Neural cell (in vitro differentiated cells): ENCODE results near the gene ARRDC2. TPM values are rescaled to one million over a fixed set of nuclear protein-coding genes. Genes with fewer than 3 reads are reported as not detected.

Source experiments
- H2AFZ ChIP-seq: fragments of 200-600, 300-800 bp; sonication (generic), shearing (Covaris generic); 2 replicates; pipeline ENCODE4 v1.6.0; 2014; ENCODE audit warnings: low read depth, mild to moderate bottlenecking, antibody characterized with exemption, low read length, moderate library complexity
- H3F3A ChIP-seq: fragments of 200-600 bp; shearing (Covaris generic); 2 replicates; pipeline ENCODE4 v1.6.1; 2016; ENCODE audit warnings: mild to moderate bottlenecking, moderate library complexity, mixed read lengths, antibody characterized with exemption, low read length; ENCODE audit not compliant: insufficient read depth, poor library complexity, severe bottlenecking
- H3K27ac ChIP-seq: fragments of 200-600, 300-800 bp; sonication (generic), shearing (Covaris generic); 2 replicates; pipeline ENCODE4 v1.5.1; 2014; ENCODE audit warnings: mild to moderate bottlenecking, low read length, moderate library complexity
- H3K27me3 ChIP-seq: fragments of 300-800, 200-600 bp; sonication (generic), shearing (Covaris generic); 2 replicates; pipeline ENCODE4 v1.6.0; 2014; ENCODE audit warnings: mild to moderate bottlenecking, low read depth, low read length, moderate library complexity; ENCODE audit not compliant: insufficient read depth
- H3K36me3 ChIP-seq: fragments of 300-800, 200-600 bp; sonication (generic), shearing (Covaris generic); 2 replicates; pipeline ENCODE4 v1.5.1; 2014; ENCODE audit warnings: mild to moderate bottlenecking, antibody characterized with exemption, low read length, moderate library complexity; ENCODE audit not compliant: insufficient read depth
- H3K4me2 ChIP-seq: fragments of 300-800, 200-600 bp; sonication (generic), shearing (Covaris generic); 2 replicates; pipeline ENCODE4 v1.6.0; 2014; ENCODE audit warnings: mild to moderate bottlenecking, low read length
- H3K4me3 ChIP-seq: fragments of 300-800, 200-600 bp; sonication (generic), shearing (Covaris generic); 2 replicates; pipeline ENCODE4 v1.5.1; 2014; ENCODE audit warnings: mild to moderate bottlenecking, low read length, moderate library complexity
- H3K79me2 ChIP-seq: fragments of 200-600 bp; shearing (Covaris generic); replicated peaks from 2 replicates; pipeline ENCODE4 v1.6.0; 2014; ENCODE audit warnings: mild to moderate bottlenecking, low read length, moderate library complexity; ENCODE audit not compliant: insufficient read depth
- H3K9ac ChIP-seq: fragments of 300-800, 200-600 bp; sonication (generic), shearing (Covaris generic); 2 replicates; pipeline ENCODE4 v1.6.1; 2016; ENCODE audit warnings: mild to moderate bottlenecking, low read length, mixed read lengths
- H3K9me2 ChIP-seq: fragments of 200-600 bp; shearing (Covaris generic); 2 replicates; pipeline ENCODE4 v1.6.1; 2016; ENCODE audit warnings: mild to moderate bottlenecking, low read length, mixed read lengths; ENCODE audit not compliant: insufficient read depth
- H3K9me3 ChIP-seq: fragments of 200-600, 300-800 bp; sonication (generic), shearing (Covaris generic); 2 replicates; pipeline ENCODE4 v1.6.1; 2016; ENCODE audit warnings: mild to moderate bottlenecking, mixed run types, low read length, moderate library complexity, mixed read lengths
- H4K20me1 ChIP-seq: fragments of 200-600 bp; shearing (Covaris generic); 2 replicates; pipeline ENCODE4 v1.6.1; 2016; ENCODE audit warnings: mild to moderate bottlenecking, mixed run types; ENCODE audit not compliant: insufficient read depth
- EP300 ChIP-seq: fragments of 450-650 bp; conservative IDR thresholded peaks from 2 replicates; pipeline ENCODE4 v1.6.1; 2014; ENCODE audit warnings: antibody characterized with exemption, mild to moderate bottlenecking, moderate library complexity; ENCODE audit not compliant: poor library complexity, severe bottlenecking
- EZH2 ChIP-seq: fragments of 200-600, 300-800 bp; shearing (Covaris generic), sonication (generic); IDR thresholded peaks from 2 replicates; pipeline ENCODE4 v1.6.1; 2014; ENCODE audit warnings: antibody characterized with exemption, low read length, borderline replicate concordance, mild to moderate bottlenecking; ENCODE audit not compliant: insufficient read depth, poor library complexity, severe bottlenecking
- MXI1 ChIP-seq: fragments of 450-650 bp; conservative IDR thresholded peaks from 2 replicates; pipeline ENCODE4 v1.6.1; 2014; ENCODE audit warnings: antibody characterized with exemption, mild to moderate bottlenecking; ENCODE audit not compliant: poor library complexity, severe bottlenecking
- POLR2AphosphoS5 ChIP-seq: IDR thresholded peaks from 2 replicates; pipeline ENCODE4 v1.6.1; 2012
- RAD21 ChIP-seq: fragments of 450-650 bp; conservative IDR thresholded peaks from 2 replicates; pipeline ENCODE4 v1.6.1; 2014; ENCODE audit warnings: antibody characterized with exemption, mild to moderate bottlenecking, moderate library complexity
- REST ChIP-seq: IDR thresholded peaks from 2 replicates; pipeline ENCODE4 v1.6.1; 2012; ENCODE audit warnings: borderline replicate concordance
- SMC3 ChIP-seq: fragments of 450-650 bp; conservative IDR thresholded peaks from 2 replicates; pipeline ENCODE4 v1.6.1; 2014; ENCODE audit warnings: antibody characterized with exemption, mild to moderate bottlenecking, moderate library complexity; ENCODE audit not compliant: poor library complexity
- TAF1 ChIP-seq: IDR thresholded peaks from 2 replicates; pipeline ENCODE4 v1.6.1; 2012; ENCODE audit warnings: low read depth
- polyA plus RNA-seq: library from polyadenylated mRNA; depleted of rRNA; stranded (reverse); fragments of >200 nt; gene quantifications from 2 replicates; pipeline ENCODE4 v1.2.3, GENCODE V29; 2014
- TF ChIP-seq, protein P1 (sequence below): fragments of 450-650 bp; IDR thresholded peaks from 2 replicates; pipeline ENCODE4 v1.5.1; 2014; ENCODE audit warnings: antibody characterized with exemption, mild to moderate bottlenecking, moderate library complexity; ENCODE audit not compliant: poor library complexity, severe bottlenecking

The ARRDC2 gene
- polyA plus RNA-seq, 1 donor from 2014 or later = 3.6 TPM

GRCh38 chr19:18046059-18046718, 38.2 kb downstream of the ARRDC2 start:
- no peak overlapping the region for H3K9ac ChIP-seq
- no peak overlapping the region for H3K27ac ChIP-seq
- H2AFZ ChIP-seq = no peak overlapping the region
- H3F3A ChIP-seq = no peaks in the 10 kb centered on the region
- H3K9me2 ChIP-seq = no peaks in the 10 kb centered on the region
- no peaks in the 10 kb centered on the region for H3K79me2 ChIP-seq
- no peaks in the 10 kb centered on the region for H4K20me1 ChIP-seq
- H3K27me3 ChIP-seq = no peaks in the 10 kb centered on the region
- H3K4me3 ChIP-seq = no peak overlapping the region
- H3K36me3 ChIP-seq = no peaks in the 10 kb centered on the region
- TF ChIP-seq TAF1 (no peak), MXI1 (no peak), POLR2AphosphoS5 (no peak), EZH2 (no peak), EP300 (no peak), RAD21 (no peak), SMC3 (no peak), REST (no peak)
- TF ChIP-seq, protein P1, sequence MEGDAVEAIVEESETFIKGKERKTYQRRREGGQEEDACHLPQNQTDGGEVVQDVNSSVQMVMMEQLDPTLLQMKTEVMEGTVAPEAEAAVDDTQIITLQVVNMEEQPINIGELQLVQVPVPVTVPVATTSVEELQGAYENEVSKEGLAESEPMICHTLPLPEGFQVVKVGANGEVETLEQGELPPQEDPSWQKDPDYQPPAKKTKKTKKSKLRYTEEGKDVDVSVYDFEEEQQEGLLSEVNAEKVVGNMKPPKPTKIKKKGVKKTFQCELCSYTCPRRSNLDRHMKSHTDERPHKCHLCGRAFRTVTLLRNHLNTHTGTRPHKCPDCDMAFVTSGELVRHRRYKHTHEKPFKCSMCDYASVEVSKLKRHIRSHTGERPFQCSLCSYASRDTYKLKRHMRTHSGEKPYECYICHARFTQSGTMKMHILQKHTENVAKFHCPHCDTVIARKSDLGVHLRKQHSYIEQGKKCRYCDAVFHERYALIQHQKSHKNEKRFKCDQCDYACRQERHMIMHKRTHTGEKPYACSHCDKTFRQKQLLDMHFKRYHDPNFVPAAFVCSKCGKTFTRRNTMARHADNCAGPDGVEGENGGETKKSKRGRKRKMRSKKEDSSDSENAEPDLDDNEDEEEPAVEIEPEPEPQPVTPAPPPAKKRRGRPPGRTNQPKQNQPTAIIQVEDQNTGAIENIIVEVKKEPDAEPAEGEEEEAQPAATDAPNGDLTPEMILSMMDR = no peak
- H3K4me2 ChIP-seq = no peak overlapping the region
- no peaks in the 10 kb centered on the region for H3K9me3 ChIP-seq

- Histone ChIP-seq H3K9me2 (no peaks in the 10 kb centered on the region), H3K79me2 (no peaks in the 10 kb centered on the region), H3K36me3 (no peaks in the 10 kb centered on the region), H3K4me2 (no peak overlapping the region), H4K20me1 (no peaks in the 10 kb centered on the region), H3K9ac (no peak overlapping the region), H2AFZ (no peak overlapping the region), H3F3A (no peaks in the 10 kb centered on the region), H3K27me3 (no peaks in the 10 kb centered on the region), H3K27ac (no peak overlapping the region), H3K9me3 (no peaks in the 10 kb centered on the region), H3K4me3 (no peak overlapping the region)
- TF ChIP-seq EZH2 (no peak), SMC3 (no peak), REST (no peak), RAD21 (no peak)
- TF ChIP-seq, protein P1 = no peak
These were observed 41.4 kb downstream of the ARRDC2 start for GRCh38 chr19:18049385-18049784.
